A673 (cell line): ENCODE data around the gene ERBB2. TPM values are rescaled to one million over a fixed set of nuclear protein-coding genes. Genes with fewer than 3 reads are reported as not detected.

Experiments used
- Bru-seq: library from RNA; stranded (reverse); fragments of 400-500 nt; gene quantifications from one replicate; lab custom pipeline; 2021; lab: Mats Ljungman, UMichigan
- BruChase-seq, 2 experiments: library from RNA; stranded (reverse); fragments of 400-500 nt; gene quantifications; one replicate each; lab custom pipeline; 2021; lab: Mats Ljungman, UMichigan
- BruUV-seq: library from RNA; stranded (reverse); fragments of 400-500 nt; replicated peaks from 2 replicates; lab custom pipeline; 2021; lab: Mats Ljungman, UMichigan
- CTCF ChIA-PET: fragments of 300-600 bp; sonication (Branson Sonifier 250); formaldehyde crosslinking; loops from one replicate; lab custom pipeline; 2022; ENCODE audit warnings: antibody characterized with exemption; lab: Charles Lee
- POLR2A ChIA-PET: fragments of 300-600 bp; sonication (Branson Sonifier 250); formaldehyde crosslinking; loops from one replicate; lab custom pipeline; 2022; ENCODE audit warnings: antibody characterized with exemption; ENCODE audit not compliant: low non-redundant PET; lab: Charles Lee
- DNase-seq: peaks from one replicate; pipeline ENCODE4 v3.0.0-alpha.2; 2015; ENCODE audit warnings: low spot score
- H3K27ac ChIP-seq: fragments of 200-600 bp; sonication (generic); 2 replicates; pipeline ENCODE4 v1.5.1; 2016; ENCODE audit warnings: mixed run types, low read depth, mild to moderate bottlenecking, mixed read lengths, antibody characterized with exemption, low read length; ENCODE audit not compliant: poor library complexity, severe bottlenecking
- H3K27me3 ChIP-seq: fragments of 200-600 bp; sonication (generic); replicated peaks from 2 replicates; pipeline ENCODE4 v1.6.1; 2017; ENCODE audit warnings: mixed run types, low read depth, mild to moderate bottlenecking, mixed read lengths, antibody characterized with exemption, low read length; ENCODE audit not compliant: insufficient read depth, poor library complexity
- H3K36me3 ChIP-seq: fragments of 200-600 bp; sonication (generic); 2 replicates; pipeline ENCODE4 v1.6.1; 2016; ENCODE audit warnings: mixed run types, mild to moderate bottlenecking, mixed read lengths, antibody characterized with exemption, low read length; ENCODE audit not compliant: insufficient read depth, poor library complexity, severe bottlenecking
- H3K4me1 ChIP-seq: fragments of 200-600 bp; sonication (generic); 2 replicates; pipeline ENCODE4 v1.6.1; 2017; ENCODE audit warnings: mixed run types, mild to moderate bottlenecking, mixed read lengths, antibody characterized with exemption, low read length; ENCODE audit not compliant: insufficient read depth, poor library complexity, severe bottlenecking
- H3K4me3 ChIP-seq: fragments of 200-600 bp; sonication (generic); 2 replicates; pipeline ENCODE4 v1.5.1; 2016; ENCODE audit warnings: low read depth, mixed run types, mild to moderate bottlenecking, mixed read lengths, low read length; ENCODE audit not compliant: poor library complexity, severe bottlenecking
- H3K9me3 ChIP-seq: fragments of 200-600 bp; sonication (generic); 2 replicates; pipeline ENCODE4 v1.6.1; 2016; ENCODE audit warnings: mixed run types, low read depth, mild to moderate bottlenecking, mixed read lengths, antibody characterized with exemption, low read length; ENCODE audit not compliant: poor library complexity, severe bottlenecking
- EZH2 ChIP-seq: fragments of 200-600 bp; sonication (generic); IDR thresholded peaks from 2 replicates; pipeline ENCODE4 v1.6.1; 2017; ENCODE audit warnings: borderline replicate concordance, low read depth, mild to moderate bottlenecking, mixed read lengths, antibody characterized with exemption, low read length; ENCODE audit not compliant: poor library complexity, severe bottlenecking
- intact Hi-C: fragments of 100-400 bp; cut with micrococcal nuclease; formaldehyde crosslinking; loops from one replicate; pipeline ENCODE4 v1.10.0; 2022; ENCODE audit not compliant: unreplicated experiment
- long read RNA-seq: library from polyadenylated mRNA; stranded (forward); transcript quantifications from one replicate; pipeline ENCODE4 v2.0.0, GENCODE V29; 2022
- total RNA-seq: library from RNA; stranded (reverse); gene quantifications from 2 replicates; pipeline ENCODE4 v1.2.3, GENCODE V29; 2021
- TF ChIP-seq, protein P1 (sequence below): fragments of 300-800, 200-600 bp; sonication (generic); conservative IDR thresholded peaks from 2 replicates; pipeline ENCODE4 v1.5.1; 2017; ENCODE audit warnings: low read depth, mild to moderate bottlenecking, antibody characterized with exemption, low read length, moderate library complexity, mixed read lengths

Gene ERBB2
- total RNA-seq (11.1 and 17.8 TPM in 2 replicates), Bru-seq, nascent RNA (percentile 39 among the genes with signal in this experiment), BruChase-seq, experiment 1, labeled RNA remaining after a 2-hour chase (percentile 42 among the genes with signal in this experiment), BruChase-seq, experiment 2, labeled RNA remaining after a 6-hour chase (percentile 45 among the genes with signal in this experiment)
- long read RNA-seq, full-length matches to known transcripts: 13 of 25 reads
- long read RNA-seq, partial matches to known transcripts: 9 of 25 reads
- long read RNA-seq, other reads (novel, unspliced or antisense): 3 of 25 reads

DNA sequence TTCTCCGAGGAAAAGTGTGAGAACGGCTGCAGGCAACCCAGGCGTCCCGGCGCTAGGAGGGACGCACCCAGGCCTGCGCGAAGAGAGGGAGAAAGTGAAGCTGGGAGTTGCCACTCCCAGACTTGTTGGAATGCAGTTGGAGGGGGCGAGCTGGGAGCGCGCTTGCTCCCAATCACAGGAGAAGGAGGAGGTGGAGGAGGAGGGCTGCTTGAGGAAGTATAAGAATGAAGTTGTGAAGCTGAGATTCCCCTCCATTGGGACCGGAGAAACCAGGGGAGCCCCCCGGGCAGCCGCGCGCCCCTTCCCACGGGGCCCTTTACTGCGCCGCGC is at the start of gene ERBB2:
Gene ERBB2 (plus strand): TSS at position 247 of the 330 bp plus-strand sequence. CDS start 175 bp downstream, outside the sequence.
- Histone ChIP-seq H3K27me3 (no peaks in the 10 kb centered on the region), H3K9me3 (no peaks in the 10 kb centered on the region), H3K27ac (peak within 1 kb of the TSS; percentile 61), H3K4me3 (peak within 1 kb of the TSS; percentile 70), H3K36me3 (no peaks in the 10 kb centered on the region), H3K4me1 (no peaks in the 10 kb centered on the region)
- BruUV-seq: no TSS peak
- no peak for TF ChIP-seq EZH2
- TF ChIP-seq, protein P1, sequence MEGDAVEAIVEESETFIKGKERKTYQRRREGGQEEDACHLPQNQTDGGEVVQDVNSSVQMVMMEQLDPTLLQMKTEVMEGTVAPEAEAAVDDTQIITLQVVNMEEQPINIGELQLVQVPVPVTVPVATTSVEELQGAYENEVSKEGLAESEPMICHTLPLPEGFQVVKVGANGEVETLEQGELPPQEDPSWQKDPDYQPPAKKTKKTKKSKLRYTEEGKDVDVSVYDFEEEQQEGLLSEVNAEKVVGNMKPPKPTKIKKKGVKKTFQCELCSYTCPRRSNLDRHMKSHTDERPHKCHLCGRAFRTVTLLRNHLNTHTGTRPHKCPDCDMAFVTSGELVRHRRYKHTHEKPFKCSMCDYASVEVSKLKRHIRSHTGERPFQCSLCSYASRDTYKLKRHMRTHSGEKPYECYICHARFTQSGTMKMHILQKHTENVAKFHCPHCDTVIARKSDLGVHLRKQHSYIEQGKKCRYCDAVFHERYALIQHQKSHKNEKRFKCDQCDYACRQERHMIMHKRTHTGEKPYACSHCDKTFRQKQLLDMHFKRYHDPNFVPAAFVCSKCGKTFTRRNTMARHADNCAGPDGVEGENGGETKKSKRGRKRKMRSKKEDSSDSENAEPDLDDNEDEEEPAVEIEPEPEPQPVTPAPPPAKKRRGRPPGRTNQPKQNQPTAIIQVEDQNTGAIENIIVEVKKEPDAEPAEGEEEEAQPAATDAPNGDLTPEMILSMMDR: no peak
- POLR2A ChIA-PET: interaction anchor here (0.6 kb wide), 1 partner anchor 12 kb away, joined by 3 read pairs; the partner anchor contains the start of gene PGAP3
- CTCF ChIA-PET: interaction anchor here (0.6 to 1.2 kb wide), 4 partner anchors 28 to 81 kb away, joined by 3 read pairs; partner anchors contain the start of gene MIEN1
- peak; percentile 66 for DNase-seq
- intact Hi-C loops: no loop called here

DNA sequence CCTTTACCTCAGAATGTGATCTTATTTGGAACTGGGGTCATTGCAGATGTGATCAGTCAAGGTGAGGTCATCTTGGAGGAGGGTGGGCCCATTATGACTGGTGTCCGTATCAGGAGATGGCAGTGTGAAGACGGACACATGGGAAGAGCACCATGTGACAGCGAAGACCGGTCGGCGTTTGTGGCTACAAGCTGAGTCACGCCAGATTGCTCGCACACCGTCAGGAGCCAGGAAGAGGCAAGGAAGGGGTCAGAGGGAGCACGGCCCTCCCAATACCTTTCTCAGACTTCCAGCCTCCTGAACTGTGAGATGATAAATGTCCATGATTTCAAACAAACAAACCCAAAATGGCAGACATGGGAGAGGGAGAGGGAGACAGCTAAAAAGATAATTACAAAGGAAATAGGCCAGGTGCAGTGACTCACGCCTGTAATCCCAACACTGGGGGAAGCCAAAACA is 49.7 kb upstream of the ERBB2 start:
- DNase-seq: no peak
- TF ChIP-seq, protein P1: no peak
- no peak for TF ChIP-seq EZH2
- CTCF ChIA-PET: no interaction called here
- no peaks in the 10 kb centered on the region for H3K9me3 ChIP-seq
- no peak overlapping the region for H3K4me3 ChIP-seq
- no TSS peak for BruUV-seq
- no peak overlapping the region for H3K27ac ChIP-seq
- H3K27me3 ChIP-seq: no peaks in the 10 kb centered on the region
- intact Hi-C loops: no loop called here
- H3K4me1 ChIP-seq: no peaks in the 10 kb centered on the region
- no peaks in the 10 kb centered on the region for H3K36me3 ChIP-seq
- POLR2A ChIA-PET: no interaction called here

DNA sequence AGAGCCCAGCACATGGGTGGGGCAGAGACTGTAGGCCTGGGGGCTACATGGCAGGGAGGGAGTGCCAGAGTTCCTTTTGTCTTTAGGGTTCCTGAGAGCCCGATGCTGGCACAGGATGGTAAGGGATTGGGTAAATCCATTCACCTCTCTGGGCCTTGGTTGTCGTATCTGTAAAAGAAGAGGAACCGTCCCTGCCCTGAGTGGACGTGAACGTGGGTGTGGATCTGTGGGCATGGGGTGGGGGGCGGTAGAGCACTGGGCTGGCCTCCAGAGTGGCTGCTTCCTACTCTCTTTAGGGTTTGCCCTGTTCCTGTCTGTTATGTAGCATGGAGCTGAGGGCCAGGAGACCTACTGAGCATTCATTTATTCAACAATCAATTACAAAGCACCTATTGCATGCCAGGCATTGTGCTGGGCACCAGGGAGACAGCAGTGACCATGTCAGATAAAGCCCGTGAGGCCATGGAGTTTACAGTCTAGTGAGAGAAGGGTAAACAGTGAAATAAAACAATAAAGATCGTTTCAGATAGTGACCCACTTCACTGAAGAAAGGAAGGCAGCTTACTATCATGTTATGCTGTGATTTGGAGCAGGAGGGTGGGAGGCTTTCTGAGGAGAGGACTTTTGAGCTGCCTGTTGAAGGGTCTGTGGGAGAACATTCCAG is 47.8 kb upstream of the ERBB2 start:
- H3K4me3 ChIP-seq: no peak overlapping the region
- CTCF ChIA-PET: no interaction called here

More for the DNA sequence above, 47.8 kb upstream of the ERBB2 start:
- no peaks in the 10 kb centered on the region for H3K9me3 ChIP-seq
- H3K27ac ChIP-seq: no peak overlapping the region
- no peaks in the 10 kb centered on the region for H3K4me1 ChIP-seq
- no peak for DNase-seq
- POLR2A ChIA-PET: no interaction called here
- TF ChIP-seq, protein P1: no peak
- no peak for TF ChIP-seq EZH2
- H3K36me3 ChIP-seq: no peaks in the 10 kb centered on the region
- intact Hi-C loops: no loop called here
- no TSS peak for BruUV-seq
- H3K27me3 ChIP-seq: no peaks in the 10 kb centered on the region
